D721Med (cell line): Measurements from ENCODE around the gene SGMS2.

ENCODE experiments used
- DNase-seq: peaks from one replicate; pipeline ENCODE4 v3.0.0; 2011; ENCODE audit warnings: low spot score; ENCODE audit not compliant: insufficient read length
- FAIRE-seq: peaks from 2 replicates; lab custom pipeline; 2011; peaks lifted over from hg19 to GRCh38; lab: Jason Lieb, UNC
- CTCF ChIP-seq: IDR thresholded peaks from 2 replicates; pipeline ENCODE4 v1.5.1; 2012; ENCODE audit warnings: mild to moderate bottlenecking, control low read depth; ENCODE audit not compliant: insufficient read depth; ENCODE audit errors: missing control alignments

The SGMS2 gene

GRCh38 chr4:107863850-107864371, 39.2 kb downstream of the SGMS2 start:
- FAIRE-seq: no peak
- no peak for DNase-seq

GRCh38 chr4:107866726-107867125, 42.0 kb downstream of the SGMS2 start:
- DNase-seq (no peak), FAIRE-seq (no peak)
- no peak for TF ChIP-seq CTCF

More at GRCh38 chr4:107863850-107864371, 39.2 kb downstream of the SGMS2 start:
- TF ChIP-seq CTCF: no peak

GRCh38 chr4:107870236-107870635, 45.5 kb downstream of the SGMS2 start:
- DNase-seq (no peak), FAIRE-seq (no peak)
- TF ChIP-seq CTCF: no peak

DNA sequence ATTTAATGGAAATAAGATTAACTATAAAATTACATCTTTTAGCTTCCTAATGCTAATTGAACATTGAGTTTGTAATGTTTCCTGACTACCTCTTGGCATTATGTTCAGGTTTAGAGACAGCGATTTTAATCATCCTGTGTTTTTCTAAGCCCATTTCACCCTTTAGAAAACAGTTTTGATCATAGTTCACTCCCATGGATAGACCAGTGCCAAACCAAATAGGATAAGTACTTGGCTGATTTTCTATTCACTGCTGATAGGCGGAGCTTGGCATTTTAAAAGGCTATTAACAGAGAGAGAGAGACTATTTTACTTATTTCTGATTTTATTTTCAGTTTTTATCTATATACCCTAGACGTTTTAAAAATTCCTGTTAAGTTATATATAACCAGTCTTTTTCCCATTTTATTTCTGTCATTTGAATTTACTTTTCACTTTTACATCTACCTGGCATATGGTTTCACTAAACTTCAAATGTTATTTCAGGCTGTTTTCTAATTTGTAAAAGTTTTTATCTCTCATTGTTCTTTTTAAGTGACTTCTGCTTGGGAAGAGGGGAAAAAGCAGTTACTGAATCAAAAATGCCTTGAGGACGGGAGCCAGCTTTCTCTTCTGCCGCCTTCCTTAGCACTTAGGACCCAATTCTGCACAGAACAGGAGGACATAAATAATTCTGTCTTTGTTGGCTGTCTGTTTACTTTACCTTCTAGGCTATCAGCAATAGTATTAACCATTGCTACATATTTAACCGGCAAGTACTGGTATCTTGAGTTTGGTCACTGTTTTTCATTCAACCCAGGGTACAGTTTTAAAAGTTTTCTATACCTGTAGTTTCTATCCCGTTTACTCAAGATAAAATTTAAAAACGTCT, 46.4 kb downstream of the SGMS2 start:
- TF ChIP-seq CTCF: no peak
- FAIRE-seq (no peak), DNase-seq (no peak)

GRCh38 chr4:107874024-107874423, 49.3 kb downstream of the SGMS2 start:
- FAIRE-seq: no peak
- TF ChIP-seq CTCF: no peak
- no peak for DNase-seq

GRCh38 chr4:107876099-107876498, 51.4 kb downstream of the SGMS2 start:
- FAIRE-seq: no peak
- DNase-seq: no peak
- TF ChIP-seq CTCF: no peak

GRCh38 chr4:107877361-107877760, 52.6 kb downstream of the SGMS2 start:
- FAIRE-seq (no peak), DNase-seq (no peak)
- TF ChIP-seq CTCF: no peak
